HCT116 (cell line): ENCODE measurements around the gene TRMT1. TPM values are rescaled to one million over a fixed set of nuclear protein-coding genes. Genes with fewer than 3 reads are reported as not detected.

Experiments used
- ATAC-seq: fragments of 200-7000 bp; cut with Tn5 transposase; 2 replicates; pipeline ENCODE4 v1.9.1; 2020; ENCODE audit warnings: mild to moderate bottlenecking, moderate library complexity
- BruUV-seq: library from RNA; stranded (reverse); fragments of 400-500 nt; replicated peaks from 2 replicates; lab custom pipeline; 2021; lab: Mats Ljungman, UMichigan
- CTCF ChIA-PET: fragments of 300-600 bp; sonication (Branson Sonifier 250); formaldehyde crosslinking; loops from one replicate; lab custom pipeline; 2021; ENCODE audit warnings: antibody characterized with exemption; lab: Charles Lee
- POLR2A ChIA-PET: fragments of 300-600, 350-600 bp; sonication (Branson Sonifier 250); formaldehyde crosslinking; loops from one replicate; lab custom pipeline; 2021; ENCODE audit warnings: antibody characterized with exemption; lab: Charles Lee
- RAD21 ChIA-PET, 2 experiments: fragments of 300-600 bp; sonication (Branson Sonifier 250); formaldehyde crosslinking; loops; one replicate each; lab custom pipeline; 2023; ENCODE audit warnings: low total read pairs in 2 of 2; ENCODE audit not compliant: uncharacterized antibody in 2 of 2, unreplicated experiment in 2 of 2, low non-redundant PET in 1 of 2; lab: Charles Lee
- DNase-seq: peaks from one replicate; pipeline ENCODE4 v3.0.0-alpha.2; 2010; ENCODE audit warnings: low read depth, low spot score
- H2AFZ ChIP-seq: fragments of 200-600 bp; shearing (Covaris generic), sonication (generic); 2 replicates; pipeline ENCODE4 v1.6.1; 2017; ENCODE audit warnings: low read depth, mixed run types, mixed read lengths, antibody characterized with exemption, low read length; ENCODE audit not compliant: poor library complexity, severe bottlenecking
- H3K27ac ChIP-seq: 2 replicates; pipeline ENCODE4 v1.5.1; 2012; ENCODE audit warnings: low read depth, low read length
- H3K27me3 ChIP-seq: fragments of 200-600 bp; sonication (generic); 2 replicates; pipeline ENCODE4 v1.6.1; 2016; ENCODE audit warnings: mixed run types, low read length, mixed read lengths; ENCODE audit not compliant: insufficient read depth
- H3K36me3 ChIP-seq, 2 experiments: fragments of 200-500 bp in 1 of 2; fragments of 200-600 bp in 1 of 2; sonication (Bioruptor generic) in 1 of 2; sonication (generic) in 1 of 2; 2 replicates each; pipeline versions ENCODE4 v1.5.1 to v1.6.1; 2014 to 2016; ENCODE audit warnings: low read length in 2 of 2, inconsistent platforms in 1 of 2, mixed read lengths in 1 of 2, mixed run types in 1 of 2; ENCODE audit not compliant: insufficient read depth in 2 of 2, control insufficient read depth in 1 of 2
- H3K4me1 ChIP-seq, 2 experiments: fragments of 200-600 bp in 1 of 2; sonication (generic) in 1 of 2; 2 replicates each; pipeline versions ENCODE4 v1.5.1 to v1.6.1; 2012 to 2017; ENCODE audit warnings: low read length in 2 of 2, inconsistent platforms in 1 of 2, mild to moderate bottlenecking in 1 of 2, mixed read lengths in 1 of 2, mixed run types in 1 of 2, moderate library complexity in 1 of 2; ENCODE audit not compliant: insufficient read depth in 2 of 2, control insufficient read depth in 1 of 2
- H3K4me2 ChIP-seq: fragments of 200-600 bp; sonication (generic); 2 replicates; pipeline ENCODE4 v1.6.1; 2017; ENCODE audit warnings: mixed run types, low read length, mixed read lengths
- H3K4me3 ChIP-seq, 2 experiments: fragments of 200-600 bp in 1 of 2; sonication (generic) in 1 of 2; replicated peaks in 1 of 2; 2 replicates each; pipeline ENCODE4 v1.5.1; 2011 to 2016; ENCODE audit warnings: low read length in 2 of 2, control low read depth in 1 of 2, low read depth in 1 of 2, mild to moderate bottlenecking in 1 of 2, mixed read lengths in 1 of 2, mixed run types in 1 of 2
- H3K79me2 ChIP-seq: fragments of 200-600 bp; sonication (generic); 2 replicates; pipeline ENCODE4 v1.6.1; 2017; ENCODE audit warnings: mild to moderate bottlenecking, mixed run types, low read length, moderate library complexity, mixed read lengths; ENCODE audit not compliant: insufficient read depth
- H3K9ac ChIP-seq: fragments of 200-600 bp; sonication (generic); 2 replicates; pipeline ENCODE4 v1.6.1; 2016; ENCODE audit warnings: low read length, mixed read lengths
- H3K9me2 ChIP-seq: fragments of 200-600 bp; sonication (generic), shearing (Covaris generic); 2 replicates; pipeline ENCODE4 v1.6.1; 2017; ENCODE audit warnings: mixed run types, mild to moderate bottlenecking, moderate library complexity; ENCODE audit not compliant: insufficient read depth
- H3K9me3 ChIP-seq, 2 experiments: fragments of 200-500 bp in 1 of 2; fragments of 200-600 bp in 1 of 2; sonication (Bioruptor generic) in 1 of 2; sonication (generic) in 1 of 2; 2 replicates each; pipeline ENCODE4 v1.6.1; 2014 to 2017; ENCODE audit warnings: low read length in 2 of 2, mixed read lengths in 2 of 2, inconsistent platforms in 1 of 2, low read depth in 1 of 2, mild to moderate bottlenecking in 1 of 2, mixed run types in 1 of 2, moderate library complexity in 1 of 2; ENCODE audit not compliant: control insufficient read depth in 1 of 2, insufficient read depth in 1 of 2
- H4K20me1 ChIP-seq: fragments of 200-600 bp; sonication (generic), shearing (Covaris generic); 2 replicates; pipeline ENCODE4 v1.6.1; 2017; ENCODE audit warnings: mixed run types, mild to moderate bottlenecking, moderate library complexity; ENCODE audit not compliant: insufficient read depth
- ATF3 ChIP-seq: IDR thresholded peaks from 2 replicates; pipeline ENCODE4 v1.6.1; 2012
- CEBPB ChIP-seq: IDR thresholded peaks from 2 replicates; pipeline ENCODE4 v1.6.1; 2012; ENCODE audit warnings: low read depth
- MAX ChIP-seq: IDR thresholded peaks from 2 replicates; pipeline ENCODE4 v1.6.1; 2012
- POLR2A ChIP-seq: IDR thresholded peaks from 2 replicates; pipeline ENCODE4 v1.7.0; 2011; ENCODE audit warnings: borderline replicate concordance; ENCODE audit not compliant: insufficient read depth, insufficient read length; ENCODE audit errors: extremely low read depth
- REST ChIP-seq: IDR thresholded peaks from 2 replicates; pipeline ENCODE4 v1.6.1; 2012; ENCODE audit warnings: low read depth
- SIN3A ChIP-seq: IDR thresholded peaks from 2 replicates; pipeline ENCODE4 v1.6.1; 2012; ENCODE audit warnings: low read depth
- SRF ChIP-seq: IDR thresholded peaks from 2 replicates; pipeline ENCODE4 v1.6.1; 2012; ENCODE audit warnings: low read depth
- YY1 ChIP-seq: IDR thresholded peaks from 2 replicates; pipeline ENCODE4 v1.6.1; 2011; ENCODE audit warnings: low read length, low read depth, moderate library complexity, mild to moderate bottlenecking; ENCODE audit not compliant: insufficient replicate concordance; ENCODE audit errors: extremely low read depth
- ZNF274 ChIP-seq: fragments of 200-500 bp; sonication (Bioruptor generic); IDR thresholded peaks from 2 replicates; pipeline ENCODE4 v1.6.1; 2014; ENCODE audit warnings: mild to moderate bottlenecking, low read depth, low read length, inconsistent platforms
- intact Hi-C: fragments of 100-400 bp; cut with micrococcal nuclease; formaldehyde crosslinking; loops from 2 replicates; pipeline ENCODE4 v1.10.0; 2022
- total RNA-seq: library from RNA; stranded (reverse); gene quantifications from one replicate; pipeline ENCODE4 v1.2.1, GENCODE V29; 2021; ENCODE audit not compliant: unreplicated experiment

Gene TRMT1
- total RNA-seq, 1 experiment from 2014 or later: 84.4 TPM

- TF ChIP-seq REST (no peak), SIN3A (no peak), YY1 (no peak)
Measured at GRCh38 chr19:13071444-13072187, 44.9 kb downstream of the TRMT1 start (continued).

- H3K4me3 ChIP-seq: no peak overlapping the region
- no peak overlapping the region for H2AFZ ChIP-seq
- H3K27ac ChIP-seq: no peak overlapping the region
- RAD21 ChIA-PET: interaction anchor here in 1 of 2 experiments (0.9 kb wide), 1 partner anchor 9 kb away, joined by 3 read pairs; no protein-coding TSS in a partner anchor
- BruUV-seq: no TSS peak
- intact Hi-C loops: no loop called here
- H3K9me2 ChIP-seq: no peaks in the 10 kb centered on the region
- H3K36me3 ChIP-seq: no peaks in the 10 kb centered on the region
- no peak overlapping the region for H3K9ac ChIP-seq
- H3K4me1 ChIP-seq: no peaks in the 10 kb centered on the region
- no peaks in the 10 kb centered on the region for H3K9me3 ChIP-seq
- POLR2A ChIA-PET: no interaction called here
- H4K20me1 ChIP-seq: no peaks in the 10 kb centered on the region
- TF ChIP-seq SIN3A (no peak), ZNF274 (no peak), ATF3 (no peak), CEBPB (no peak), POLR2A (no peak), SRF (no peak), MAX (no peak)
- ATAC-seq (no peak; the same call in 1 of the 2 replicates), DNase-seq (no peak)
- no peaks in the 10 kb centered on the region for H3K27me3 ChIP-seq
- CTCF ChIA-PET: interaction anchor here (1.2 to 5.4 kb wide), 3 partner anchors 9 to 23 kb away, joined by 3 to 20 read pairs (median 3); no protein-coding TSS in a partner anchor
- H3K79me2 ChIP-seq: no peaks in the 10 kb centered on the region
- H3K4me2 ChIP-seq: no peak overlapping the region
Measured at GRCh38 chr19:13070425-13071140, 46.0 kb downstream of the TRMT1 start.
